OCI-LY7 (cell line): ENCODE measurements around the gene GSK3B.

Experiments
- EZH2phosphoT487 ChIP-seq: fragments of 200-600 bp; sonication (generic); IDR thresholded peaks from 2 replicates; pipeline ENCODE4 v1.6.1; 2018; ENCODE audit warnings: low read depth, borderline replicate concordance, mild to moderate bottlenecking, mixed run types, antibody characterized with exemption, low read length, moderate library complexity, mixed read lengths
- TF ChIP-seq, protein P1 (sequence below): fragments of 200-600 bp; sonication (generic); conservative IDR thresholded peaks from 2 replicates; pipeline ENCODE4 v1.5.1; 2014; ENCODE audit warnings: mild to moderate bottlenecking, antibody characterized with exemption, low read length, moderate library complexity, mixed read lengths

DNA sequence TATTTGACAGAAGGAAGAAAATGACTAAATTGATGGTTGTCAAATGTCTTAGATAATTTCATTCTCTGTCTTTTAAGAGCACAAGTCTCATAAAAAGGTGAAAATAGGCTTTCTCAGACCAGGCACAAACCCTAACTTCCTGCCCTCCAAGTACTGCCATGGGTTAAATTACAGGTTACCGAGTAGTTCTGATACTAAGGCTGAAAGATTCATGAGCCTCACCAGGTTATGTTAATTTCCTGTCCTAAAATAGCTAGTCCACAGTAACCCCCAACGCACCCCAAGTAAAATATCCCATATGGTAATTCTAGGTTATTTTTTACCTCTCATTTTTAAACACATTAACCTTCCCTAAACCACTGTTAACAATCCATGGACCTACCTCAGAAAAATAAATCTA lies 42.0 kb downstream of the GSK3B start:
- TF ChIP-seq, protein P1, sequence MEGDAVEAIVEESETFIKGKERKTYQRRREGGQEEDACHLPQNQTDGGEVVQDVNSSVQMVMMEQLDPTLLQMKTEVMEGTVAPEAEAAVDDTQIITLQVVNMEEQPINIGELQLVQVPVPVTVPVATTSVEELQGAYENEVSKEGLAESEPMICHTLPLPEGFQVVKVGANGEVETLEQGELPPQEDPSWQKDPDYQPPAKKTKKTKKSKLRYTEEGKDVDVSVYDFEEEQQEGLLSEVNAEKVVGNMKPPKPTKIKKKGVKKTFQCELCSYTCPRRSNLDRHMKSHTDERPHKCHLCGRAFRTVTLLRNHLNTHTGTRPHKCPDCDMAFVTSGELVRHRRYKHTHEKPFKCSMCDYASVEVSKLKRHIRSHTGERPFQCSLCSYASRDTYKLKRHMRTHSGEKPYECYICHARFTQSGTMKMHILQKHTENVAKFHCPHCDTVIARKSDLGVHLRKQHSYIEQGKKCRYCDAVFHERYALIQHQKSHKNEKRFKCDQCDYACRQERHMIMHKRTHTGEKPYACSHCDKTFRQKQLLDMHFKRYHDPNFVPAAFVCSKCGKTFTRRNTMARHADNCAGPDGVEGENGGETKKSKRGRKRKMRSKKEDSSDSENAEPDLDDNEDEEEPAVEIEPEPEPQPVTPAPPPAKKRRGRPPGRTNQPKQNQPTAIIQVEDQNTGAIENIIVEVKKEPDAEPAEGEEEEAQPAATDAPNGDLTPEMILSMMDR, result no peak
- TF ChIP-seq EZH2phosphoT487, result no peak
